A549 (cell line): ENCODE measurements around the gene RNF128. TPM values are rescaled to one million over a fixed set of nuclear protein-coding genes. Genes with fewer than 3 reads are reported as not detected.

Source experiments
- ATAC-seq, 2 experiments: fragments of 200-7000 bp in 1 of 2; fragments of >200 bp in 1 of 2; cut with Nextera tagmentation in 1 of 2; cut with Tn5 transposase in 1 of 2; 3 replicates each; pipeline versions ENCODE4 v1.8.0 to v1.9.1; 2018 to 2020; ENCODE audit warnings: mild to moderate bottlenecking in 1 of 2, moderate library complexity in 1 of 2
- CTCF ChIA-PET: fragments of 300-600 bp; sonication (Branson Sonifier 250); formaldehyde crosslinking; extraction: SDS; loops from one replicate; lab custom pipeline; 2021; ENCODE audit warnings: antibody characterized with exemption, inconsistent platforms; lab: Yijun Ruan, JAX
- POLR2A ChIA-PET: fragments of 350-600 bp; formaldehyde crosslinking; extraction: SDS; loops from one replicate; lab custom pipeline; 2021; ENCODE audit warnings: antibody characterized with exemption, inconsistent platforms; lab: Yijun Ruan, JAX
- DNase-seq, 2 experiments: peaks; one replicate each; pipeline versions ENCODE4 v3.0.0 to v3.0.0-alpha.2; 2011 to 2016; ENCODE audit warnings: low read depth in 1 of 2, low spot score in 1 of 2
- FAIRE-seq: peaks from 2 replicates; lab custom pipeline; 2011; peaks lifted over from hg19 to GRCh38; lab: Jason Lieb, UNC
- H3K27ac ChIP-seq, 2 experiments: fragments of >200 bp; sonication (Bioruptor Twin); formaldehyde crosslinking; 3 replicates each; pipeline ENCODE4 v1.5.1; 2016 to 2017
- H3K4me1 ChIP-seq: fragments of >200 bp; sonication (Bioruptor Twin); formaldehyde crosslinking; 3 replicates; pipeline ENCODE4 v1.6.1; 2016
- H3K4me2 ChIP-seq: fragments of >200 bp; sonication (Bioruptor Twin); formaldehyde crosslinking; 3 replicates; pipeline ENCODE4 v1.6.1; 2016
- H3K4me3 ChIP-seq: fragments of >200 bp; sonication (Bioruptor Twin); formaldehyde crosslinking; 3 replicates; pipeline ENCODE4 v1.5.1; 2016
- H3K9me3 ChIP-seq: fragments of >200 bp; sonication (Bioruptor Twin); formaldehyde crosslinking; 3 replicates; pipeline ENCODE4 v1.6.1; 2016
- CBX2 ChIP-seq: fragments of 200-600 bp; sonication (generic); IDR thresholded peaks from 2 replicates; pipeline ENCODE4 v1.6.1; 2016; ENCODE audit warnings: low read depth, mild to moderate bottlenecking, borderline replicate concordance
- CBX8 ChIP-seq: fragments of 200-600 bp; sonication (generic); IDR thresholded peaks from 2 replicates; pipeline ENCODE4 v1.6.1; 2016
- CEBPB ChIP-seq, 2 experiments: fragments of >200 bp in 1 of 2; sonication (Bioruptor Twin) in 1 of 2; formaldehyde crosslinking in 1 of 2; IDR thresholded peaks; 2 replicates each; pipeline ENCODE4 v1.6.1; 2012 to 2016
- CHD2 ChIP-seq: fragments of 150-350 bp; IDR thresholded peaks from 2 replicates; pipeline ENCODE4 v1.6.1; 2014; ENCODE audit warnings: low read length; ENCODE audit not compliant: partially characterized antibody
- CHD4 ChIP-seq: fragments of 200-600 bp; sonication (generic); IDR thresholded peaks from 2 replicates; pipeline ENCODE4 v1.6.1; 2016; ENCODE audit warnings: antibody characterized with exemption, mild to moderate bottlenecking, borderline replicate concordance
- EHMT2 ChIP-seq: fragments of 200-600 bp; sonication (generic); IDR thresholded peaks from 2 replicates; pipeline ENCODE4 v1.6.1; 2016; ENCODE audit warnings: antibody characterized with exemption, low read depth, mild to moderate bottlenecking, moderate library complexity
- ESRRA ChIP-seq: fragments of 150-350 bp; IDR thresholded peaks from 2 replicates; pipeline ENCODE4 v1.6.1; 2014; ENCODE audit warnings: mild to moderate bottlenecking, low read length, borderline replicate concordance
- FOSL2 ChIP-seq, 2 experiments: fragments of 450-650 bp in 1 of 2; fragments of >200 bp in 1 of 2; sonication (Bioruptor Twin) in 1 of 2; formaldehyde crosslinking; IDR thresholded peaks; 2 replicates each; pipeline versions ENCODE4 v1.5.0 to v1.6.1; 2016 to 2020; ENCODE audit warnings: mild to moderate bottlenecking in 1 of 2, moderate library complexity in 1 of 2
- GATA3 ChIP-seq: IDR thresholded peaks from 2 replicates; pipeline ENCODE4 v1.6.1; 2012; ENCODE audit warnings: borderline replicate concordance
- HOXB5 ChIP-seq: fragments of 250-450 bp; sonication (Bioruptor Pico); IDR thresholded peaks from 2 replicates; pipeline ENCODE4 v1.5.0; 2020; ENCODE audit warnings: mild to moderate bottlenecking, moderate library complexity
- MAFK ChIP-seq: fragments of 450-650 bp; IDR thresholded peaks from 2 replicates; pipeline ENCODE4 v1.6.1; 2014; ENCODE audit not compliant: partially characterized antibody
- PHF8 ChIP-seq: fragments of 200-600 bp; sonication (generic); IDR thresholded peaks from 2 replicates; pipeline ENCODE4 v1.6.1; 2016; ENCODE audit warnings: low read depth, mild to moderate bottlenecking, antibody characterized with exemption, moderate library complexity, borderline replicate concordance
- POLR2AphosphoS2 ChIP-seq: conservative IDR thresholded peaks from 2 replicates; pipeline ENCODE4 v1.6.1; 2012; ENCODE audit warnings: low read length, improper control_type of control experiment, inconsistent platforms
- RARB ChIP-seq: fragments of 250-450 bp; sonication (Bioruptor Pico); IDR thresholded peaks from 2 replicates; pipeline ENCODE4 v1.8.0; 2021; ENCODE audit warnings: mild to moderate bottlenecking, moderate library complexity
- SREBF2 ChIP-seq: fragments of 450-650 bp; IDR thresholded peaks from 2 replicates; pipeline ENCODE4 v1.6.1; 2014; ENCODE audit warnings: mild to moderate bottlenecking, moderate library complexity
- ZFP36 ChIP-seq: fragments of 450-650 bp; IDR thresholded peaks from 2 replicates; pipeline ENCODE4 v1.6.1; 2014; ENCODE audit warnings: borderline replicate concordance; ENCODE audit not compliant: partially characterized antibody
- ZSCAN20 ChIP-seq: fragments of 250-450 bp; sonication (Bioruptor Pico); IDR thresholded peaks from 2 replicates; pipeline ENCODE4 v1.8.0; 2022; ENCODE audit warnings: mild to moderate bottlenecking, moderate library complexity
- WGBS: methylation state at CpG from one replicate; pipeline ENCODE4 v1.1.6; 2017; ENCODE audit errors: missing lambda C conversion rate; 5-methylcytosine and 5-hydroxymethylcytosine counted together
- polyA plus RNA-seq, 4 experiments: library from polyadenylated mRNA; depleted of rRNA in 3 of 4; stranded (reverse); fragments of >200 nt; fragmentation: RNase III in 1 of 4; extraction: RNeasy Plus Mini Kit Qiagen cat#74134 plus additional on column Dnase treatment in 1 of 4; gene quantifications; 2 replicates in 3 of 4; 3 replicates in 1 of 4; pipeline ENCODE4 v1.2.3, GENCODE V29; 2011 to 2017
- TF ChIP-seq, protein P1 (sequence below): fragments of 150-350 bp; IDR thresholded peaks from 2 replicates; pipeline ENCODE4 v1.6.1; 2014; ENCODE audit warnings: low read depth, mild to moderate bottlenecking, low read length
- TF ChIP-seq, protein P2 (sequence below): fragments of 250-450 bp; sonication (Bioruptor Pico); IDR thresholded peaks from 2 replicates; pipeline ENCODE4 v1.5.0; 2020; ENCODE audit warnings: low read depth, mild to moderate bottlenecking, moderate library complexity
- TF ChIP-seq, protein P3 (sequence below): fragments of 250-450 bp; sonication (Bioruptor Pico); IDR thresholded peaks from 2 replicates; pipeline ENCODE4 v1.5.0; 2021; ENCODE audit warnings: mild to moderate bottlenecking, moderate library complexity, borderline replicate concordance
- TF ChIP-seq, protein P4 (sequence below): fragments of >200 bp; sonication (Bioruptor Twin); formaldehyde crosslinking; IDR thresholded peaks from 2 replicates; pipeline ENCODE4 v1.6.1; 2016
- TF ChIP-seq, protein P5 (sequence below): IDR thresholded peaks from 2 replicates; pipeline ENCODE4 v1.6.1; 2012

Gene RNF128
- polyA plus RNA-seq, 2 of the 4 experiments (the other 2 are of a cell fraction): 0.22 to 0.28 TPM

DNA sequence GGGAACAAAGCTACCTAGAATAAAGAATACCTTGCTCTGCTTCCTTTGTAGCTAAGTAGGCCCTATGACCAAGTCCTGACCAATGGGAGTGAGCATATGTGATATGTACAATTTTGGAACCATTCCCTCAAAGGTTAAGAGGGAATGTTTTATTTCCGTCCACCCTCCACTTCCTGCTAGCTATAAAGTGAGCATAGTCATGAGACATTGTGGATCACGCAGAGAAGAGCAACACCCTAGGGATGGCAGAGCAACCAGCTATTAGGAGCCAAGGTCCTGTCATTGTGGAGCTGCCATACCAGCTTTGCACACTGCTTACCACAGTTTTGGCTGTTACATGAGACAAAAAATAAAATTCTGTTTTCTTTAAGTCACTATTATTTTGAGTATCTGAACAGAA lies 45.8 kb upstream of the RNF128 start (continued):
- TF ChIP-seq CBX2: no peak
- TF ChIP-seq EHMT2: no peak
- no peak for TF ChIP-seq GATA3
- TF ChIP-seq ESRRA: no peak
- TF ChIP-seq SREBF2: no peak
- TF ChIP-seq ZSCAN20 (CRISPR knock-in tag): no peak

DNA sequence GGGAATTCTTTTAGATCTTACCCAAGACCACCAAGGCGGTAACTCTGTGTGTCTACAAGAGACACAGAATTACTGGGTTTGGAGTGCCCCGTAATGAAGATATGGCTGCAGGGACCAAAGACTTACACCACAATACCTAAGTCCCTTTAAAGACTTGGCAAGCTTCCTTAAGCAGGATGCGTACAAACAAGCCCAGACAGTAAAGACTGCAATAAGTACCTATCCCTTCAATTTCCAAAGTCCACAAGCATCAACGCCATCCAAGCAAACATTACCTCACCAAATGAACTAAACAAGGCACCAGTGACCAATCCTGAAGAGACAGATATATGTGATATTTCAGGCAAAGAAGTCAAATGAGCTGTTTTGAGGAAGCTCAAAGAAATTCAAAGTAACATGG lies 42.3 kb upstream of the RNF128 start:
- Histone ChIP-seq H3K27ac (no peak overlapping the region), H3K4me3 (no peak overlapping the region)
- FAIRE-seq (no peak), DNase-seq (no peak)
- CTCF ChIA-PET: no interaction called here
- TF ChIP-seq FOSL2 (IDR thresholded peaks at IDR 0.05) (no peak), FOSL2 (CRISPR knock-in tag; IDR thresholded peaks at IDR 0.05) (no peak), CHD2 (no peak), ZFP36 (no peak), CEBPB (IDR thresholded peaks at IDR 0.05) (no peak), CBX8 (no peak), CHD4 (no peak), RARB (no peak), SREBF2 (no peak)
- TF ChIP-seq, protein P1, sequence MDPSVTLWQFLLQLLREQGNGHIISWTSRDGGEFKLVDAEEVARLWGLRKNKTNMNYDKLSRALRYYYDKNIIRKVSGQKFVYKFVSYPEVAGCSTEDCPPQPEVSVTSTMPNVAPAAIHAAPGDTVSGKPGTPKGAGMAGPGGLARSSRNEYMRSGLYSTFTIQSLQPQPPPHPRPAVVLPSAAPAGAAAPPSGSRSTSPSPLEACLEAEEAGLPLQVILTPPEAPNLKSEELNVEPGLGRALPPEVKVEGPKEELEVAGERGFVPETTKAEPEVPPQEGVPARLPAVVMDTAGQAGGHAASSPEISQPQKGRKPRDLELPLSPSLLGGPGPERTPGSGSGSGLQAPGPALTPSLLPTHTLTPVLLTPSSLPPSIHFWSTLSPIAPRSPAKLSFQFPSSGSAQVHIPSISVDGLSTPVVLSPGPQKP: no peak
- TF ChIP-seq, protein P2, sequence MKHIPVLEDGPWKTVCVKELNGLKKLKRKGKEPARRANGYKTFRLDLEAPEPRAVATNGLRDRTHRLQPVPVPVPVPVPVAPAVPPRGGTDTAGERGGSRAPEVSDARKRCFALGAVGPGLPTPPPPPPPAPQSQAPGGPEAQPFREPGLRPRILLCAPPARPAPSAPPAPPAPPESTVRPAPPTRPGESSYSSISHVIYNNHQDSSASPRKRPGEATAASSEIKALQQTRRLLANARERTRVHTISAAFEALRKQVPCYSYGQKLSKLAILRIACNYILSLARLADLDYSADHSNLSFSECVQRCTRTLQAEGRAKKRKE (CRISPR knock-in tag): no peak
- TF ChIP-seq, protein P3, sequence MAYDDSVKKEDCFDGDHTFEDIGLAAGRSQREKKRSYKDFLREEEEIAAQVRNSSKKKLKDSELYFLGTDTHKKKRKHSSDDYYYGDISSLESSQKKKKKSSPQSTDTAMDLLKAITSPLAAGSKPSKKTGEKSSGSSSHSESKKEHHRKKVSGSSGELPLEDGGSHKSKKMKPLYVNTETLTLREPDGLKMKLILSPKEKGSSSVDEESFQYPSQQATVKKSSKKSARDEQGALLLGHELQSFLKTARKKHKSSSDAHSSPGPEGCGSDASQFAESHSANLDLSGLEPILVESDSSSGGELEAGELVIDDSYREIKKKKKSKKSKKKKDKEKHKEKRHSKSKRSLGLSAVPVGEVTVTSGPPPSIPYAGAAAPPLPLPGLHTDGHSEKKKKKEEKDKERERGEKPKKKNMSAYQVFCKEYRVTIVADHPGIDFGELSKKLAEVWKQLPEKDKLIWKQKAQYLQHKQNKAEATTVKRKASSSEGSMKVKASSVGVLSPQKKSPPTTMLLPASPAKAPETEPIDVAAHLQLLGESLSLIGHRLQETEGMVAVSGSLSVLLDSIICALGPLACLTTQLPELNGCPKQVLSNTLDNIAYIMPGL: no peak
- TF ChIP-seq, all 56 proteins: peak for 0
- POLR2A ChIA-PET: no interaction called here
- H3K9me3 ChIP-seq: no peaks in the 10 kb centered on the region
- no peaks in the 10 kb centered on the region for H3K4me1 ChIP-seq
- WGBS: 53% methylated on average over 4 of the region's 4 CpGs
- no peak for ATAC-seq
- no peak overlapping the region for H3K4me2 ChIP-seq

DNA sequence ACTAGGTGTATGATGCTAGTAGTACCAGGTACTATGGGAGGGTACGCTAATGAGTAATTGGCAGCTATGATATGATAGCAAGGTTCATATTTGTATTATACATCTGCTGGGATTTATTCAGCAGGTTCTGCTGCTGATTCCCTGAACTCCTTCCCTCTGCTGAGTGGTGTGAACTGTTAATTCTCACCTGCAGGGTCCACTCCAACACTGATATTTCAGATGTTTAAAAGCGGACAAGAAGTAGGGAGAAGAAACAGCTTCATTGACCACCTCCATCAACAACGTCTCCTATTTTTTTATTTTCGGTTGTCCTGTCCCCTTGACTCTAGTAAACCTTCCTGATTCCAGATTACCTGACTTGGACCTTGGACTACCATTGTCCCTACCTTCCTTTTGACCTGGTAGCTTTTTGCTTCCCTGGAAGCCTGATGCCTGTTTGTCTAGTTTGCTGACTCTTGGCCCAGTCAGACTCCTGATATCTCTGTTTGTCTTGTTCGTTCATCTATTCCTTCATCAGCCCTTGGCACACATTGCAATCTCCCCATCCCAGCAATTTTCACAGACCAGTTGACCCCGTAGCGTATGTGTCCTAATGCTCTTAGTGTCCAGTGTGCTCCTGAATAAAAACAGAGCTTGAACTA lies 34.0 kb upstream of the RNF128 start:
- 44% methylated on average over 7 of the region's 7 CpGs for WGBS
- ChIA-PET POLR2A (no interaction called here), CTCF (interaction anchor here (0.7 to 1.0 kb wide), 2 partner anchors 61 to 905 kb away, joined by 3 to 4 read pairs; no protein-coding TSS in a partner anchor)
- ATAC-seq (no peak), DNase-seq (no peak), FAIRE-seq (peak; percentile 88)
- Histone ChIP-seq H3K4me3 (no peak overlapping the region), H3K9me3 (no peaks in the 10 kb centered on the region), H3K4me1 (no peaks in the 10 kb centered on the region), H3K4me2 (no peak overlapping the region), H3K27ac (no peak overlapping the region)
- TF ChIP-seq MAFK (no peak), HOXB5 (CRISPR knock-in tag) (no peak), PHF8 (no peak), POLR2AphosphoS2 (no peak)
- TF ChIP-seq, protein P4, sequence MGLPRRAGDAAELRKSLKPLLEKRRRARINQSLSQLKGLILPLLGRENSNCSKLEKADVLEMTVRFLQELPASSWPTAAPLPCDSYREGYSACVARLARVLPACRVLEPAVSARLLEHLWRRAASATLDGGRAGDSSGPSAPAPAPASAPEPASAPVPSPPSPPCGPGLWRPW: no peak
- TF ChIP-seq, protein P1: no peak
- TF ChIP-seq, protein P5, sequence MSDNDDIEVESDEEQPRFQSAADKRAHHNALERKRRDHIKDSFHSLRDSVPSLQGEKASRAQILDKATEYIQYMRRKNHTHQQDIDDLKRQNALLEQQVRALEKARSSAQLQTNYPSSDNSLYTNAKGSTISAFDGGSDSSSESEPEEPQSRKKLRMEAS: no peak
- TF ChIP-seq, protein P2 (CRISPR knock-in tag): no peak
- TF ChIP-seq, protein P3: no peak
